DMS114 treated with DMSO at 0.1 percent for 48 hours (cell line): ENCODE measurements around the gene ATG2B.
"Not testable (repeated sequence)": the region's sequence is repeated elsewhere in the genome, so short reads cannot be mapped to it uniquely, and the experiment has no call there.

Experiments
- DNase-seq: peaks from one replicate; lab custom pipeline; 2025; ENCODE audit not compliant: unreplicated experiment; lab: John Stamatoyannopoulos, UW

Gene ATG2B

GRCh38 chr14:96373538-96373937 lies 10.4 kb upstream of the ATG2B start:
- DNase-seq, result no peak

GRCh38 chr14:96370528-96370927 lies 7.4 kb upstream of the ATG2B start:
- DNase-seq, result no peak

GRCh38 chr14:96368534-96368933 lies 5.4 kb upstream of the ATG2B start:
- no peak for DNase-seq

- DNase-seq, result no peak
Observed at GRCh38 chr14:96364962-96365361, 1.8 kb upstream of the ATG2B start.

GRCh38 chr14:96363751-96364336 lies 703 bp upstream of the ATG2B start:
- no peak for DNase-seq

- DNase-seq, result no peak
Observed at GRCh38 chr14:96362071-96362964, 823 bp downstream of the ATG2B start.

- no peak for DNase-seq
Observed at GRCh38 chr14:96359959-96360358, 3.2 kb downstream of the ATG2B start.

GRCh38 chr14:96357216-96357615 lies 5.9 kb downstream of the ATG2B start:
- no peak for DNase-seq

GRCh38 chr14:96354246-96354645 lies 8.9 kb downstream of the ATG2B start:
- DNase-seq, result no peak

GRCh38 chr14:96352708-96353107 lies 10.4 kb downstream of the ATG2B start:
- no peak for DNase-seq

- DNase-seq, result no peak
Observed at GRCh38 chr14:96351986-96352385, 11.2 kb downstream of the ATG2B start.

- no peak for DNase-seq
Observed at GRCh38 chr14:96349286-96350075, 13.7 kb downstream of the ATG2B start.

- not testable (repeated sequence) for DNase-seq
Observed at GRCh38 chr14:96347957-96348356, 15.2 kb downstream of the ATG2B start.

GRCh38 chr14:96345669-96346068 lies 17.5 kb downstream of the ATG2B start:
- DNase-seq, result no peak

GRCh38 chr14:96341323-96341722 lies 21.8 kb downstream of the ATG2B start:
- DNase-seq, result no peak

- DNase-seq, result no peak
Observed at GRCh38 chr14:96338551-96338950, 24.6 kb downstream of the ATG2B start.

GRCh38 chr14:96324219-96324618 lies 38.9 kb downstream of the ATG2B start:
- DNase-seq, result no peak

GRCh38 chr14:96320605-96321004 lies 42.5 kb downstream of the ATG2B start:
- DNase-seq, result no peak

- DNase-seq, result no peak
Observed at GRCh38 chr14:96318836-96319235, 44.3 kb downstream of the ATG2B start.

GRCh38 chr14:96316087-96316486 lies 47.1 kb downstream of the ATG2B start:
- DNase-seq, result no peak

- no peak for DNase-seq
Observed at GRCh38 chr14:96310906-96311305, 52.2 kb downstream of the ATG2B start.

GRCh38 chr14:96309896-96310330 lies 53.2 kb downstream of the ATG2B start:
- no peak for DNase-seq
